GM12891 (cell line): ENCODE measurements around the gene EPGN. TPM values are rescaled to one million over a fixed set of nuclear protein-coding genes. Genes with fewer than 3 reads are reported as not detected.

Source experiments
- DNase-seq: peaks from one replicate; pipeline ENCODE4 v3.0.0; 2011; ENCODE audit warnings: low spot score; ENCODE audit not compliant: insufficient read length
- FAIRE-seq: peaks from 2 replicates; lab custom pipeline; 2011; peaks lifted over from hg19 to GRCh38; lab: Jason Lieb, UNC
- PAX5 ChIP-seq: IDR thresholded peaks from 2 replicates; pipeline ENCODE4 v1.6.1; 2011; ENCODE audit warnings: low read length, moderate library complexity, mild to moderate bottlenecking; ENCODE audit not compliant: insufficient read depth, severe bottlenecking
- POLR2A ChIP-seq: IDR thresholded peaks from 2 replicates; pipeline ENCODE4 v1.6.1; 2011; ENCODE audit warnings: low read depth, low read length, control low read depth
- POLR2AphosphoS5 ChIP-seq: IDR thresholded peaks from 2 replicates; pipeline ENCODE4 v1.6.1; 2011; ENCODE audit warnings: low read depth, low read length, control low read depth
- POU2F2 ChIP-seq: IDR thresholded peaks from 2 replicates; pipeline ENCODE4 v1.6.1; 2011; ENCODE audit warnings: low read depth, mild to moderate bottlenecking, control low read depth, low read length, moderate library complexity
- SPI1 ChIP-seq: IDR thresholded peaks from 2 replicates; pipeline ENCODE4 v1.6.1; 2011; ENCODE audit warnings: low read depth, low read length, control low read depth
- TAF1 ChIP-seq: IDR thresholded peaks from 2 replicates; pipeline ENCODE4 v1.6.1; 2011; ENCODE audit warnings: low read depth, low read length, control low read depth
- polyA plus RNA-seq: library from polyadenylated mRNA; unstranded; fragments of >200 nt; gene quantifications from one replicate; pipeline ENCODE4 v1.2.1, GENCODE V29; 2012; ENCODE audit warnings: low read depth, missing spikeins, inconsistent platforms; ENCODE audit not compliant: missing spikeins

EPGN gene
- not detected for polyA plus RNA-seq

GRCh38 chr4:74308215-74308614 lies at the start of gene EPGN:
EPGN (plus strand) TSS chr4:74308470; CDS start chr4:74308534, 64 bp downstream.
- TF ChIP-seq POLR2AphosphoS5 = no peak
- TF ChIP-seq PAX5 = no peak
- no peak for TF ChIP-seq TAF1
- TF ChIP-seq POU2F2 = no peak
- TF ChIP-seq POLR2A = no peak
- TF ChIP-seq SPI1 = no peak
- FAIRE-seq (no peak), DNase-seq (no peak)

GRCh38 chr4:74258963-74259362 lies 49.3 kb upstream of the EPGN start:
- DNase-seq = no peak
- TF ChIP-seq TAF1 (no peak), POLR2A (no peak), SPI1 (no peak), POU2F2 (no peak), PAX5 (no peak), POLR2AphosphoS5 (no peak)
- FAIRE-seq = no peak

DNA sequence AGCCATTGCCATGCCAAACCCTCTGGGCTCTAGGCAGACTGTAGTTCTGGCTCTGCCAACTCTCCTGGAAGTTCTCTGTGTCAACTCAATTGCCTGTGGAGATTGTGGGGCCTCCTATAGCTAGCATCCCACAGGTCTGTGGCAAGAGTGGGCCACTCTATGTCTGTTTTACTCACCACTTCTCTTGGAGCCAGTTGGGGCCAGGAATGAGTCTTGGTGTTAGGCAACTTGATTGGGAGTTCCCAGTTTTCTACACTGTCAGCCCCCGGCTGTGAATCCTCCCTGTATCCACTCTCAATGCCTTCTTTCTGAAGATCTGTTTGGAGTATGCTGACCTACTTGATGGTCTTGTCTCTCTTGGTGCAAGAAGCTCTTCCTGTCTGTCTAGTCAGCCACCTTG lies 48.2 kb upstream of the EPGN start:
- FAIRE-seq = no peak
- DNase-seq = no peak
- TF ChIP-seq POLR2A (no peak), SPI1 (no peak), POLR2AphosphoS5 (no peak), TAF1 (no peak), PAX5 (no peak), POU2F2 (no peak)

- DNase-seq (no peak), FAIRE-seq (no peak)
- no peak for TF ChIP-seq POU2F2
- no peak for TF ChIP-seq PAX5
- TF ChIP-seq POLR2A = no peak
- TF ChIP-seq POLR2AphosphoS5 = no peak
- TF ChIP-seq TAF1 = no peak
- TF ChIP-seq SPI1 = no peak
Observed at GRCh38 chr4:74262522-74262921, 45.7 kb upstream of the EPGN start.

GRCh38 chr4:74263551-74263950 lies 44.7 kb upstream of the EPGN start:
- no peak for TF ChIP-seq POLR2AphosphoS5
- no peak for TF ChIP-seq POU2F2
- TF ChIP-seq POLR2A = no peak
- TF ChIP-seq TAF1 = no peak
- TF ChIP-seq PAX5 = no peak
- TF ChIP-seq SPI1 = no peak
- DNase-seq (no peak), FAIRE-seq (no peak)

- TF ChIP-seq SPI1 = no peak
- TF ChIP-seq POLR2AphosphoS5 = no peak
- TF ChIP-seq POLR2A = no peak
- no peak for TF ChIP-seq PAX5
- no peak for TF ChIP-seq POU2F2
- no peak for TF ChIP-seq TAF1
- FAIRE-seq = no peak
- no peak for DNase-seq
Observed at GRCh38 chr4:74266081-74266480, 42.2 kb upstream of the EPGN start.

DNA sequence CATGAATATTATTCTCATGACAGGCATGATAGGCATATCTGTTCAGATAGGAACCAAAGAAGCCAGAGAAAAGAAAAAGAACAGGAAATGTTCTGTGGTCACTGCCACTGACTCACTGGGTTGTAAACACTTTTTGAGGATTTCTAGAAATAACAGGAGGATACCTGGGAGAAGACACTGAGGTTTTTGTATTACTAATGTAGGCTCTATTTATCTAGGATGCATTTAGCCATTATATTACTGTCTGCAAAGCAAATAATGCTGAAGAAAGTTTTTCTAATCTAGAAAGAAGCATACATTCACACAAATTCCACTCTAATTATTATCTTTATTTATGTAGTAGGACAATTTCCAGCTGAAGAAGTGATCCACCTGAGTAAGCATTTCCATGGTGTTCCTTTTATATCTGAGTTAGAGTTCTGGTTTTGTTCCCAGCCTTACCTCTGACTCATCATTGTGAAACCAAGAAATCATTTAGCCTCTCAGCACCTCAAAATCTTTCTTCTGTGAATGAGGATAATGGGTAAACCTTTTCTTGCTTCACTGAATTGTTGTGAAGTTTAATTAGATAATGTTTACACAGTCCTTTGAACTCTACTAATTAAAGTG lies 40.2 kb upstream of the EPGN start:
- FAIRE-seq (no peak), DNase-seq (no peak)

DNA sequence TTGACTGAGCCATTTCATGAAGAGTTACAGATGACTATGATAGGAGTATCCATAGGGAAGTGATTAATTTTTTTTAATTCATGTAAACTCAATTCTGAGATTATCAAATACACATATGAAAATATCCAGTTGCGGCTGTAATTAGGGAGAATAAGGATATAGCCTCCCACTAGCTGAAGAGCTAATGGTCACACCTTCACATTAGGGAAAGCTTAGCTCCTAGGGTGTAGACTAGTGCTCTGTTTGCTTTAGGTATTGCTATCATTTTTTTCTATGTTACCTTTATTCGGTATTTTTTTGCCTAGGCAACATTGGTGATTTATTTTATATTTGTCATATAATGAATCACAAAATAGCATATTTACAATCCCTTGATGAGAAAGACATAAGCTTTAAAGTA lies 39.6 kb upstream of the EPGN start:
- no peak for FAIRE-seq
- no peak for TF ChIP-seq TAF1
- TF ChIP-seq POLR2A = no peak
- TF ChIP-seq POLR2AphosphoS5 = no peak
- TF ChIP-seq SPI1 = no peak
- no peak for TF ChIP-seq POU2F2
- no peak for TF ChIP-seq PAX5
- DNase-seq = no peak

More for the DNA sequence above, 40.2 kb upstream of the EPGN start:
- TF ChIP-seq PAX5 (no peak), POLR2AphosphoS5 (no peak), POU2F2 (no peak), POLR2A (no peak)

GRCh38 chr4:74278490-74278889 lies 29.8 kb upstream of the EPGN start:
- no peak for FAIRE-seq
- no peak for TF ChIP-seq POLR2A
- TF ChIP-seq POU2F2 = no peak
- no peak for DNase-seq

DNA sequence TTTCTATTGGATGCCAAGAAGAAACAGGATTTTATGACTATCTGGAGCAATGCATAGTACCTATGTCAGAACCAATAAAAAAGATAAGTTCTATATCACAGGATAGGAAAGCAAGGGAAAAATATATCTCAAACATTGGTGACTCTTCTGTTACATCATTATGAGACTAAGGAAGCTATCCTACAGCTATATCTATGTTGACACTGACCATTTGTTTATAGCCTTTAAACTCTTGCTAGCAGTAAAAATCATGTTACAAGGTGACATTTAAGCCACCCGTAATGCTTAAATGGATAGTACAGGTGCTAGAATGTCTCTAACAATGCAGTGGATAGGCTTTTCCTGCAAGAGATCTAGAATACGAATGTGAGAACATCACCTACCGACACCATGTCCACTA lies 28.6 kb upstream of the EPGN start:
- no peak for TF ChIP-seq PAX5
- TF ChIP-seq SPI1 = no peak
- TF ChIP-seq POU2F2 = no peak
- no peak for TF ChIP-seq TAF1
- TF ChIP-seq POLR2AphosphoS5 = no peak
- TF ChIP-seq POLR2A = no peak
- DNase-seq = no peak
- no peak for FAIRE-seq

DNA sequence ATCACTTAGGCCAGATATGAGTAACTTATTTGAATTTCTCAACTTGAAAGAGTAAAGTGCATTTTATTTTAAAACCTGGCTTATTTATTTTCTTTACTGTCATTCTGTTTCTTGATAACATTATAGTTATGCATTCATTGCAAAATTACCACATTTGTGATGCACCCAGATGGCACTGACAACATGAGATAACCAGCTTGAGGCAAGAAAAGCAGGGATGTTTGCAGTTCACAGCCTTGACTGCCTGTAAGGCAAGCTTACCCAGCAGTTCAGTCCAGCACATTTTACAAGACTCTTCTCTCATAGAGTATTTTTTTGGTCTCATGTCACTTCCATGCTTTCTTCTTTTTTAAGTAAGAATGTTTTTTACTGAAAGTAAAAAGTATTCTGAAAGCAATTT lies 25.3 kb upstream of the EPGN start:
- DNase-seq (no peak), FAIRE-seq (no peak)
- TF ChIP-seq PAX5 = no peak
- no peak for TF ChIP-seq POU2F2
- no peak for TF ChIP-seq SPI1
- TF ChIP-seq TAF1 = no peak
- no peak for TF ChIP-seq POLR2AphosphoS5
